Renal cortical epithelial cell (primary cell): ENCODE measurements around the gene CHD1L. TPM values are rescaled to one million over a fixed set of nuclear protein-coding genes. Genes with fewer than 3 reads are reported as not detected.
A peak's percentile ranks its signal among the peaks of the same experiment; 100 is the strongest.
"Not testable (repeated sequence)": the region's sequence is repeated elsewhere in the genome, so short reads cannot be mapped to it uniquely, and the experiment has no call there.

ENCODE experiments used
- DNase-seq: peaks from one replicate; pipeline ENCODE4 v3.0.0-alpha.2; 2011; ENCODE audit warnings: low read depth
- total RNA-seq: library from RNA; depleted of rRNA; stranded (reverse); fragments of >200 nt; gene quantifications from 2 replicates; pipeline ENCODE4 v1.2.3, GENCODE V29; 2014

CHD1L gene
- total RNA-seq, 1 donor from 2014 or later = 37.9 TPM

- DNase-seq = not testable (repeated sequence)
Observed at GRCh38 chr1:147233903-147234302, 8.6 kb upstream of the CHD1L start.

- no peak for DNase-seq
Observed at GRCh38 chr1:147235822-147236221, 6.7 kb upstream of the CHD1L start.

- DNase-seq = no peak
Observed at GRCh38 chr1:147236448-147236847, 6.0 kb upstream of the CHD1L start.

GRCh38 chr1:147236959-147237791, 5.3 kb upstream of the CHD1L start:
- DNase-seq = no peak

- DNase-seq = peak; percentile 53
Observed at GRCh38 chr1:147238053-147238902, 4.2 kb upstream of the CHD1L start.

- no peak for DNase-seq
Observed at GRCh38 chr1:147238925-147239820, 3.3 kb upstream of the CHD1L start.

GRCh38 chr1:147240131-147240721, 2.3 kb upstream of the CHD1L start:
- not testable (repeated sequence) for DNase-seq

GRCh38 chr1:147241934-147242448, 493 bp upstream of the CHD1L start:
- DNase-seq = no peak

GRCh38 chr1:147243228-147243685, 773 bp downstream of the CHD1L start:
- DNase-seq = no peak

- no peak for DNase-seq
Observed at GRCh38 chr1:147243841-147244240, 1.4 kb downstream of the CHD1L start.

GRCh38 chr1:147245129-147245528, 2.6 kb downstream of the CHD1L start:
- no peak for DNase-seq

- DNase-seq = no peak
Observed at GRCh38 chr1:147245586-147246021, 3.1 kb downstream of the CHD1L start.

- DNase-seq = no peak
Observed at GRCh38 chr1:147246044-147246690, 3.7 kb downstream of the CHD1L start.

- DNase-seq = no peak
Observed at GRCh38 chr1:147246910-147247655, 4.6 kb downstream of the CHD1L start.

- no peak for DNase-seq
Observed at GRCh38 chr1:147247656-147248238, 5.3 kb downstream of the CHD1L start.

GRCh38 chr1:147252540-147252939, 10.1 kb downstream of the CHD1L start:
- no peak for DNase-seq

GRCh38 chr1:147260956-147261355, 18.5 kb downstream of the CHD1L start:
- no peak for DNase-seq

- peak; percentile 70 for DNase-seq
Observed at GRCh38 chr1:147264158-147264768, 21.8 kb downstream of the CHD1L start.

- no peak for DNase-seq
Observed at GRCh38 chr1:147266381-147266780, 23.9 kb downstream of the CHD1L start.
